OCI-LY7 (cell line): ENCODE results near the gene CAT.

Experiments used
- CTCF ChIP-seq: fragments of 200-600 bp; sonication (generic); conservative IDR thresholded peaks from 2 replicates; pipeline ENCODE4 v1.5.1; 2014; ENCODE audit warnings: mild to moderate bottlenecking, antibody characterized with exemption, low read length, moderate library complexity, mixed read lengths
- EZH2phosphoT487 ChIP-seq: fragments of 200-600 bp; sonication (generic); IDR thresholded peaks from 2 replicates; pipeline ENCODE4 v1.6.1; 2018; ENCODE audit warnings: low read depth, borderline replicate concordance, mild to moderate bottlenecking, mixed run types, antibody characterized with exemption, low read length, moderate library complexity, mixed read lengths

- TF ChIP-seq CTCF (no peak), EZH2phosphoT487 (no peak)
These were observed 69.8 kb downstream of the CAT start for GRCh38 chr11:34508524-34508923.
